Measurements from ENCODE around the gene SASH1. TPM values are rescaled to one million over a fixed set of nuclear protein-coding genes. Genes with fewer than 3 reads are reported as not detected.

The SASH1 gene
- total RNA-seq, 3 donors from 2014 or later: 107 to 304 (median 145) TPM

GRCh38 chr6:148564494-148565035 lies 221.9 kb downstream of the SASH1 start:
- H3K4me1 ChIP-seq: no peaks in the 10 kb centered on the region
- no peak overlapping the region for H3K4me3 ChIP-seq
- no peaks in the 10 kb centered on the region for H3K27me3 ChIP-seq
- intact Hi-C loops (cut with DNase I; ENCODE audit: low total_unique reads): no loop called here
- H3K9me3 ChIP-seq: no peaks in the 10 kb centered on the region
- DNase-seq (ENCODE audit: low spot score in 2 of 2): no peak
- no peaks in the 10 kb centered on the region for H3K36me3 ChIP-seq
- no peak overlapping the region for H3K27ac ChIP-seq
- TF ChIP-seq POLR2AphosphoS5 (IDR thresholded peaks at IDR 0.05): no peak
- TF ChIP-seq, protein P1, sequence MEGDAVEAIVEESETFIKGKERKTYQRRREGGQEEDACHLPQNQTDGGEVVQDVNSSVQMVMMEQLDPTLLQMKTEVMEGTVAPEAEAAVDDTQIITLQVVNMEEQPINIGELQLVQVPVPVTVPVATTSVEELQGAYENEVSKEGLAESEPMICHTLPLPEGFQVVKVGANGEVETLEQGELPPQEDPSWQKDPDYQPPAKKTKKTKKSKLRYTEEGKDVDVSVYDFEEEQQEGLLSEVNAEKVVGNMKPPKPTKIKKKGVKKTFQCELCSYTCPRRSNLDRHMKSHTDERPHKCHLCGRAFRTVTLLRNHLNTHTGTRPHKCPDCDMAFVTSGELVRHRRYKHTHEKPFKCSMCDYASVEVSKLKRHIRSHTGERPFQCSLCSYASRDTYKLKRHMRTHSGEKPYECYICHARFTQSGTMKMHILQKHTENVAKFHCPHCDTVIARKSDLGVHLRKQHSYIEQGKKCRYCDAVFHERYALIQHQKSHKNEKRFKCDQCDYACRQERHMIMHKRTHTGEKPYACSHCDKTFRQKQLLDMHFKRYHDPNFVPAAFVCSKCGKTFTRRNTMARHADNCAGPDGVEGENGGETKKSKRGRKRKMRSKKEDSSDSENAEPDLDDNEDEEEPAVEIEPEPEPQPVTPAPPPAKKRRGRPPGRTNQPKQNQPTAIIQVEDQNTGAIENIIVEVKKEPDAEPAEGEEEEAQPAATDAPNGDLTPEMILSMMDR (IDR thresholded peaks at IDR 0.05): no peak
- TF ChIP-seq POLR2A (IDR thresholded peaks at IDR 0.05): no peak

DNA sequence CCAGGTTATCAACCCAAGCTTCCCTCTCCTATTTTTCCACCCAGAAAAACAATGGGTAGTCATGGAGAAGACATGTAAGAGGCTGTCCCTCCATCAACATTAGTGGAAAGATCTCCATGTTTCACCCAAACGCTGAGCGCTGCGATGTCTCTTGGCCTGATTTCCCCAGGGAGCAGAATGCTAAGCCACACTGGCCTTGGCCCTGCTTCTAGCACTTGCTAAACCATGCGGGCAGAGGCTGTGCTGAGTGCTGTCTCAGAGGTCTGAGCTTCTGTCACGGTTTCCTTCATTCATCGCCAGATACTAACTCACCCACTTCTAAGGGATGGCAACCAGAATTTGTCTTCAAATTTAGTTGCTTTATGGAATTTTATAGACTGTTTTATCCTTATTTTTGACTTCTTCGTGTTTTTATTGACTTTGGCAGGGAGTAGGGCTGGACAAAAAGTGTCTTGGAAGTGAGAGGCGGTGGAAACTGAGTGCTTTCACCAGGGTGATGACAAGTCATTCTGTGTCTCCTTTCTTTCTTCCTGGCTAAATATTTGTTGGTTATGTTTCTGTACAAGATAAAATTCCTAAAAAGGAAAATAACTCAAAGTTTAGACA lies 222.8 kb downstream of the SASH1 start:
- DNase-seq (ENCODE audit: low spot score in 2 of 2): no peak
- intact Hi-C loops (cut with DNase I; ENCODE audit: low total_unique reads): no loop called here
- no peaks in the 10 kb centered on the region for H3K36me3 ChIP-seq
- H3K9me3 ChIP-seq: no peaks in the 10 kb centered on the region
- TF ChIP-seq POLR2A (IDR thresholded peaks at IDR 0.05) (no peak), POLR2AphosphoS5 (IDR thresholded peaks at IDR 0.05) (no peak)
- TF ChIP-seq, protein P1 (IDR thresholded peaks at IDR 0.05): no peak
- H3K27ac ChIP-seq: no peak overlapping the region
- no peak overlapping the region for H3K4me3 ChIP-seq
- H3K27me3 ChIP-seq: no peaks in the 10 kb centered on the region
- H3K4me1 ChIP-seq: no peaks in the 10 kb centered on the region

- intact Hi-C loops (cut with DNase I; ENCODE audit: low total_unique reads): no loop called here
- Histone ChIP-seq H3K27ac (peak overlapping the region in 1 of 2 donors; percentile 52), H3K36me3 (no peaks in the 10 kb centered on the region), H3K4me1 (no peaks in the 10 kb centered on the region), H3K9me3 (no peaks in the 10 kb centered on the region), H3K27me3 (no peaks in the 10 kb centered on the region), H3K4me3 (no peak overlapping the region)
- TF ChIP-seq, protein P1 (IDR thresholded peaks at IDR 0.05): no peak
- DNase-seq (ENCODE audit: low spot score in 2 of 2): peak in 1 of 2 donors; percentile 53
Measured at GRCh38 chr6:148565930-148566663, 223.5 kb downstream of the SASH1 start.

GRCh38 chr6:148566664-148567350 lies 224.2 kb downstream of the SASH1 start:
- intact Hi-C loops (cut with DNase I; ENCODE audit: low total_unique reads): no loop called here
- peak overlapping the region in 1 of 2 donors; percentile 52 for H3K27ac ChIP-seq
- TF ChIP-seq POLR2A (IDR thresholded peaks at IDR 0.05) (no peak), POLR2AphosphoS5 (IDR thresholded peaks at IDR 0.05) (no peak)
- TF ChIP-seq, protein P1 (IDR thresholded peaks at IDR 0.05): no peak

More at GRCh38 chr6:148566664-148567350, 224.2 kb downstream of the SASH1 start:
- H3K36me3 ChIP-seq: no peaks in the 10 kb centered on the region
- DNase-seq (ENCODE audit: low spot score in 2 of 2): no peak
- no peaks in the 10 kb centered on the region for H3K9me3 ChIP-seq
- no peaks in the 10 kb centered on the region for H3K4me1 ChIP-seq
- H3K4me3 ChIP-seq: no peak overlapping the region
- no peaks in the 10 kb centered on the region for H3K27me3 ChIP-seq
